H1 (cell line): ENCODE results near the gene TSEN54. TPM values are rescaled to one million over a fixed set of nuclear protein-coding genes. Genes with fewer than 3 reads are reported as not detected.

Experiments used
- BACH1 ChIP-seq: IDR thresholded peaks from 2 replicates; pipeline ENCODE4 v1.6.1; 2012; ENCODE audit warnings: low read length, improper control_type of control experiment
- CBX8 ChIP-seq: fragments of 300-800, 300-1000 bp; sonication (generic); IDR thresholded peaks from 2 replicates; pipeline ENCODE4 v1.7.1; 2016; ENCODE audit warnings: low read depth, low read length, borderline replicate concordance
- CHD1 ChIP-seq: IDR thresholded peaks from 2 replicates; pipeline ENCODE4 v1.6.1; 2012; ENCODE audit warnings: low read depth, low read length, improper control_type of control experiment
- GABPA ChIP-seq: IDR thresholded peaks from 2 replicates; pipeline ENCODE4 v1.6.1; 2011; ENCODE audit warnings: mild to moderate bottlenecking, low read length, moderate library complexity, borderline replicate concordance; ENCODE audit not compliant: insufficient read depth
- POLR2A ChIP-seq, 2 experiments: IDR thresholded peaks; 1 replicate in 1 of 2; 2 replicates in 1 of 2; pipeline ENCODE4 v1.6.1; 2011; ENCODE audit warnings: low read depth in 2 of 2, low read length in 2 of 2, mild to moderate bottlenecking in 2 of 2; ENCODE audit errors: control extremely low read depth in 1 of 2
- RAD21 ChIP-seq, 2 experiments: IDR thresholded peaks in 1 of 2; conservative IDR thresholded peaks in 1 of 2; 2 replicates each; pipeline ENCODE4 v1.6.1; 2011; ENCODE audit warnings: low read depth in 2 of 2, low read length in 2 of 2, improper control_type of control experiment in 1 of 2, inconsistent platforms in 1 of 2, mild to moderate bottlenecking in 1 of 2, moderate library complexity in 1 of 2
- polyA plus RNA-seq, 7 experiments: library from polyadenylated mRNA; depleted of rRNA in 3 of 7; stranded (reverse) in 5 of 7; unstranded in 2 of 7; fragments of >200 nt in 5 of 7; fragments of 200-250 nt in 2 of 7; gene quantifications; 1 replicate in 5 of 7; 2 replicates in 1 of 7; 4 replicates in 1 of 7; pipeline versions ENCODE4 v1.2.1 to v1.2.3, GENCODE V29; 2011 to 2013; ENCODE audit warnings: missing spikeins in 2 of 7, mixed read lengths in 2 of 7
- total RNA-seq: library from RNA; stranded (reverse); fragmentation: NEBNext Ultra II Directional; extraction: Animal tissue kit (Norgen Biotek cat#: 25700); gene quantifications from 2 replicates; pipeline ENCODE4 v1.2.1, GENCODE V29; 2021

Gene TSEN54
- total and polyA plus RNA-seq, 2 of the 8 experiments (the other 6 are each of a cell fraction or from before 2014, with no cell fraction given): 43.6 to 60.3 TPM

GRCh38 chr17:75547091-75547490 lies 30.8 kb downstream of the TSEN54 start (continued):
- TF ChIP-seq GABPA (no peak), CBX8 (no peak), POLR2A (IDR thresholded peaks at IDR 0.05; ENCODE audit: control extremely low read depth in 1 of 2, low read depth in 2 of 2, low read length in 2 of 2) (no peak), CHD1 (no peak), BACH1 (no peak), RAD21 (IDR thresholded peaks at IDR 0.05 in 1 of 2, conservative IDR thresholded peaks at IDR 0.05 in 1 of 2; ENCODE audit: low read depth in 2 of 2, low read length in 2 of 2) (no peak)
